ENCODE results near the gene MAP1LC3B. TPM values are rescaled to one million over a fixed set of nuclear protein-coding genes. Genes with fewer than 3 reads are reported as not detected.

The MAP1LC3B gene
- polyA plus RNA-seq, 2 of the 4 experiments (the other 2 are of a cell fraction), result 52.3 to 94.1 TPM

GRCh38 chr16:87443964-87444363 is 51.8 kb downstream of the MAP1LC3B start:
- no peak overlapping the region for H3K27ac ChIP-seq
- ChIA-PET POLR2A (no interaction called here), CTCF (interaction anchor here (1.0 to 2.6 kb wide), 6 partner anchors 8 to 193 kb away, joined by 3 to 12 read pairs (median 8); no protein-coding TSS in a partner anchor)
- 94% methylated on average over 3 of the region's 3 CpGs for WGBS (ENCODE audit: missing lambda C conversion rate)
- no peak overlapping the region for H3K4me3 ChIP-seq
- TF ChIP-seq HDAC2 (IDR thresholded peaks at IDR 0.05) (no peak), ZFP36 (IDR thresholded peaks at IDR 0.05; ENCODE audit: borderline replicate concordance, partially characterized antibody) (no peak), E2F6 (IDR thresholded peaks at IDR 0.05; ENCODE audit: borderline replicate concordance, low read depth) (no peak), HOXB5 (CRISPR knock-in tag; IDR thresholded peaks at IDR 0.05) (no peak), REST (IDR thresholded peaks at IDR 0.05) (no peak), POLR2AphosphoS2 (conservative IDR thresholded peaks at IDR 0.05; ENCODE audit: low read length) (no peak)
- H3K9me3 ChIP-seq, result peaks cover 10% of the 10 kb centered on the region; the same call in 1 of the 3 replicates
- no peaks in the 10 kb centered on the region for H3K4me1 ChIP-seq
- ATAC-seq, result no peak
- no peak for FAIRE-seq
- H3K4me2 ChIP-seq, result no peak overlapping the region
- DNase-seq (ENCODE audit: low read depth in 1 of 2, low spot score in 1 of 2), result no peak

- POLR2A ChIA-PET, result no interaction called here
- TF ChIP-seq NR3C1 (IDR thresholded peaks at IDR 0.05) (no peak), CHD4 (IDR thresholded peaks at IDR 0.05; ENCODE audit: borderline replicate concordance) (no peak), HDAC2 (IDR thresholded peaks at IDR 0.05) (no peak), E2F6 (IDR thresholded peaks at IDR 0.05; ENCODE audit: borderline replicate concordance, low read depth) (no peak), NPAS2 (CRISPR knock-in tag; IDR thresholded peaks at IDR 0.05; ENCODE audit: borderline replicate concordance) (no peak), CEBPB (IDR thresholded peaks at IDR 0.05) (no peak), KDM1A (IDR thresholded peaks at IDR 0.05; ENCODE audit: low read depth) (no peak), USF2 (IDR thresholded peaks at IDR 0.05) (no peak), GATA3 (IDR thresholded peaks at IDR 0.05; ENCODE audit: borderline replicate concordance) (no peak), HOXA7 (CRISPR knock-in tag; IDR thresholded peaks at IDR 0.05) (no peak), HEYL (CRISPR knock-in tag; IDR thresholded peaks at IDR 0.05) (no peak), EP300 (IDR thresholded peaks at IDR 0.05) (no peak), TFCP2L1 (CRISPR knock-in tag; IDR thresholded peaks at IDR 0.05) (no peak), POLR2AphosphoS2 (conservative IDR thresholded peaks at IDR 0.05; ENCODE audit: low read length) (no peak), REST (IDR thresholded peaks at IDR 0.05) (no peak)
- Histone ChIP-seq H3K4me3 (no peak overlapping the region), H3K27ac (no peak overlapping the region), H3K4me1 (no peaks in the 10 kb centered on the region), H3K9me3 (peaks cover 10% of the 10 kb centered on the region; the same call in 1 of the 3 replicates), H3K4me2 (no peak overlapping the region)
- no peak for ATAC-seq
- no peak for DNase-seq (ENCODE audit: low read depth in 1 of 2, low spot score in 1 of 2)
- CTCF ChIA-PET, result interaction anchor here (0.9 to 1.4 kb wide), 2 partner anchors 10 to 126 kb away, joined by 4 read pairs; no protein-coding TSS in a partner anchor
- 97% methylated on average over 7 of the region's 7 CpGs for WGBS (ENCODE audit: missing lambda C conversion rate)
- no peak for FAIRE-seq
Observed at GRCh38 chr16:87445486-87445885, 53.4 kb downstream of the MAP1LC3B start.

All from A549 (cell line).